Activated T-helper 1 cell treated with anti-CD3 and anti-CD28 coated beads, Interleukin-2, amount 50 U/mL, for 16 hours (primary cell): ENCODE results near the gene MLH3.

Experiments used
- DNase-seq, 2 donors: peaks; one replicate each; pipeline ENCODE4 v3.0.0-alpha.2; 2020; ENCODE audit warnings: low read depth in 1 of 2, low spot score in 1 of 2

The MLH3 gene

GRCh38 chr14:75067212-75067611 lies 15.9 kb upstream of the MLH3 start:
- DNase-seq, result no peak

GRCh38 chr14:75066691-75067090 lies 15.4 kb upstream of the MLH3 start:
- no peak for DNase-seq

DNA sequence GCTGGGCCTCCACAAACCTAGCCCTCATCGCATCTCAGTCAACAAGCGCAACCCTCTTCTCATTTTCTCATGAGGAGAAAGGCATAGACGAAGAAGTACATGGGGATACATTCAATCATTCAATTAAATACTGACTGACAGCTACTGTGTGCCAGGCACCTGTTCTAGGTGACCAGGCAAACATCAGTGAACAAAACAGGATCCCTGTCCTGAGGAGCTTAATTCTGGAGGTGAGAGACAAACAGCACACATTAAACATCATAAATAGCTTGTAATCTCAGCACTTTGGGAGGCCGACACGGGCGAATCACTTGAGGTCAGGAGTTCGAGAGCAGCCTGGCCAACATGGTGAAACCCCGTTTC lies 12.9 kb upstream of the MLH3 start:
- DNase-seq, result no peak

DNA sequence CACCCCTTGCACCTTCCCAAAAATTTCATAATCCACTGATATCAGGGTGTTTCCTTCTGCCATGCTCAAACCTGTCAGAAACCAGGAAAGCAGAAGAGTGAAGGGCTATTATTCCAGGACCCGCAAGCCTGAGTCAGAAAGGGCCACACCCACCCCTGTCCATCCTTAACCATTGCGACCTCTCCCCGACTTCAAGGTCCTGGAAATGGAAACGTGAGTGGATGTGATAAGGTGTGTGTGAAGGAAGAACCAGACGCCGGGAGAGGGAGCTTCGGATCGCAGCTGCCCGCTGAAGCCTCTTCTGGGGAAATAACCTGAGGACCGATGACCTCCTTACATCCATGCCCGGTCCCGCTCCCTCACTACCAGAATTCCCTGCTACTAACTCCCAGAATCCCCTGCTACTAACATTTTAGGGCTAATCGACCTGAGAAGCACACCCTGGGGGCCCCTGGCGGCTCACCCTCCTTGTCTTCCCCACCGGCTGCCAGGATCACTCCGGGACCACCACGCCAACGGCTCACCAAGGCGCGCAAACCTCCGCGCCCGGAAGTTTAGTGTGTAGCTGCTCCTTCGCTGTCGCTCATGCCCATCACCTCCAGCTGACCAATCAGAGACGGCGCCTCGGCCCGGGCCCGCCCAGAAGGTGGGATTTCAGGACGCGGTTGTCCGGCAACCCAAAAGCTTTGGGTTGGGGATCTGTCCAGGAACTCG lies 12.4 kb upstream of the MLH3 start, which contains the start of gene ACYP1:
ACYP1 (minus strand) TSS at position 534 of the 714 bp plus-strand sequence; CDS start at position 63, 471 bp downstream.
- peak; percentile 78 to 83 for DNase-seq

DNA sequence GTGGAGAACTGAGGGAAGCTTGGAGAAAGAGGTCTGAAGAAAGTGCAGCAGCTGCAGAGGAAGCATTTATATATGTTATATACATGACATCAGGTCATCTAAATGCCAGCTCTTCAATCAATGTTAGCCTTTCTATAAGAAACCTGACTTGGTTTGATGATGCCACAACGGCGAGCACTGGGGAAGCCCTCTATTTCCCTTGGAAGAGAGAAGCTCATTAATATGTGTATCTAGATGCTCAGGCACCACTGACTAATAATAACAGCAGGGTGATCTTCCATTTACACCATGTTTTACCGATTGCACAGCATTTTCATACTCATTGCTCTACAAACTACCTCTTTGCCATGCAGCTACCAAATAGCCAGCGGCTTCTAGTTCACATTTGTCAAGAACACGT lies 11.7 kb upstream of the MLH3 start:
- no peak for DNase-seq

GRCh38 chr14:75060420-75060819 lies 9.2 kb upstream of the MLH3 start:
- DNase-seq, result no peak

GRCh38 chr14:75059642-75060041 lies 8.4 kb upstream of the MLH3 start:
- DNase-seq, result no peak

DNA sequence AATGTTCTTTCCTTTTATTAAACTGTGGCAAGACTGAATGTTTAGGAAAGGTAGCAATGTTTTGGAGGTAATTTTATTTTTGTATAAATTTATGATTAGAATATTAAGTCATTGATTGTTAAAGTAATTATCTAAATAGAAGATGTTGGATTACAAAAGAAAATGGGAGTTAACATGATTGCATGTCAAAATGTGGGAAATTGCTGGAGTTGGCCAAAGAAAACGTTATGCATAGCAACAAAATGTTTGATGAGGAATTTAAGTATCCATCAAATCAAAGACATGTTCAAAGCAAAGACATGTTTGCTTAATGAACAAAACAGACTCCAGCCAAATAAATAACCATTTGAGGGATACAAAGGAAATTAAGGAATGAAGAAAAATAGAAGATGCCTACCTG lies 3.2 kb upstream of the MLH3 start:
- no peak for DNase-seq

DNA sequence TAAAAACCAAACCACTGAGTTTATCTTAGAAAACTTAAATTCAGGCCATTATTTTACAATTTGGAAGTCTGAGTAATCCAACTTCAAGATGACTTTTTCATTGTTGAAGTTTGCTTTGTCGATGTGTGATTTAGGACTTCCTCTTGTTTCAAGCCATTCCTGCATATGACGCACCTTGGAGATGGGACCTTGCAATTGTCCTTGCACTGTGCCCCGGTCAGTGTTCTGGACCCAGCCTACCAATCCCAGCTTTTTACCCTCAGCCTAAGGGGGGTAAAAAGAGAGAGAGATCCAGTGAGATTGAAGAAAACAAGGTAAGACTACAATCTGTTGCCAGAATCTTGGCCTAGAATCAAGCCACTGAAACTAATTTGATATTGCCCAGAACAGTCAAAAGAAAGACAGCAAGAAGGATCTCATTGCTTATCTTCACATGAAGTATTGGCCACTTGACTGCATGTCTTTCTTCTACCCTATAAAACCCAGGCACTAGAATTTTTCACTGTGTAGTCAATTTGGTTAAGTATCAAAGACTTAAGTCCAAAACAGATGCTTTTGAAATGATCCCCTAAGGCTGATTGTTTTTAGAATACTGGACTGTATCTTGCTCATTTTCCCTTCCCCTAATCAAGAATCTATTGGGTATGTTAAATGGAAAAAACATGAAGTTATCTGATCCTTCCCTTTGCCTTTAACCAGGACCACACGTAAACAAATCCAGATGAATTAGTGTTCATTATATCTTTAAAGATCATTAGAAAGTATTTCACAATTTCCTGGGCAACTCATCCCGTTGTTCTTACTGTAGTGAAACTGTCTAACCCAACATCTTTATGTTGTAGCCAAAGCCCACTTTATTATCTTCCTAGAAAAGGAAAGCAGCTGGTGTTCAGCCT lies 2.4 kb upstream of the MLH3 start:
- no peak for DNase-seq

DNA sequence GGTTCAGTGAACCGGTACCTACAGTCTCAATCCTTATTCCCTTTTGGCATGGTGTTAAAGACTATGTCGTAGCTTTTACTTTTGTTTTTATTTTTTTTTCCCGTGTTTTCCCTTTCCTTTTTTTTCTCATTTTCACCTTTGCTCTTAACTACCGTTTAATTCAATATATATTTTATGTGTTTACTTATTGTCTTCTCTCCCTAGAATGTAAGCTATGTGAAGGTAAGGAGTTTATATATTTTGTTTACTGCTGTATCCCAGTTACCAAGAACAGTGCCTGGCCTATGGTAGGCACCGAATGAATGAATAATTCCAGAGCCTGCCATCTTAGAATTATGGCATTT lies 261 bp upstream of the MLH3 start:
- no peak for DNase-seq

DNA sequence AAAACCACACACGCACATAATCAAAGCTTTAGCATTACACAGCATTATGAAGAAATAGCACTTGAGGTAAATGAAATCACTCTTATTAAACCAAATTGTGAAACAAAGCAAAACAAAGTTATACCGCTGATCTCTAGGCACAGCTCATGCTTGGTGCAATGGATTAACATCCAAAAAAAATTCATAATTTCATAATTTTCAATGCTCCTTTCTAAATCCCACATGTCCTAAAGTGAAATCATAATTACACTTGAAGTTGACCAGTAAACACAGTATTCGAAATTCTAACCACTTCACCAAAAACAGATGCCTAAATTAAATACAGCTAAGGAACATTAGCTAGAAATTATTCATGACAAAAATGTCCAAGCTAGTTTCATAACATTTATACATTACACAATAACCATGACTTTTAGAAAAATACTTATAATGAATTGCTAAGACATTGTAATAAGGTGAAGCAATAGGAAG lies 1.5 kb downstream of the MLH3 start:
- DNase-seq, result no peak

DNA sequence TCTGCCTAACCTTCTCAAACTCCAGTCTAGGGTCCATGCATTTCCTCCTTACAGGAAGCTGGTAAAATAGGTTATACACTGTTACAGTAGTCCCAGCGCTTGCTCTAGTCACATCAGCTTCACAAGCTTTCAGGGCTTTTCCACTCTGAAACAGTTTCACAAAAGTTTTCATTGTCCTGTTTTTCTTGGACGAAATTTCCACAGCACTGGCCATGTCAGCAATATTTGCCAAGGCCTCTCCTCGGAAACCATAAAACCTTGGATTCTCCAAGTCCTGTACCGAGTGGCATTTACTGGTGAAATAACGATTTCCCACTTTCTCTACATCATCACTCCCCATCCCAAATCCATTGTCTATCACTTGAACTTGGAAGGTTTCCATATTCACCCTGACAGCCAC lies 2.1 kb downstream of the MLH3 start:
- DNase-seq, result no peak

DNA sequence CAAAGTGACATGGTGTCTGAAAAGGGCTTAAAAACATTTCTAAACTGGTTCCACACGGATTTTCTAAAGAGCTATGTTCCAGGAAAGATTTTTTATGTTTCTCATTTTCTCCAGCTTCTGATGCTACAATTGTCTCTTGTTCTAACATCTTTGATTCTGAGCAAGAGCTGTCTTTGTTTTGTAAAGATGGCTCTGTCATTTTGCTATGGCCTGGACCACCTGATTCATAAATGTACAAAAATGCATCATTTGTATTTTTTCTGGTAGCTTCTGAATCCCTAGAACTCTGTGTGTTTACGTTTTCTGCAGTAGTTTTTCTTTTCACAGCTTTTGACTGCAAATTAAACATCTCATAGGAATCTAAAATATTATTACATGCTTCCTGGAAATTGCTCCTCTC lies 3.2 kb downstream of the MLH3 start:
- no peak for DNase-seq

GRCh38 chr14:75047506-75047905 lies 3.8 kb downstream of the MLH3 start:
- no peak for DNase-seq

DNA sequence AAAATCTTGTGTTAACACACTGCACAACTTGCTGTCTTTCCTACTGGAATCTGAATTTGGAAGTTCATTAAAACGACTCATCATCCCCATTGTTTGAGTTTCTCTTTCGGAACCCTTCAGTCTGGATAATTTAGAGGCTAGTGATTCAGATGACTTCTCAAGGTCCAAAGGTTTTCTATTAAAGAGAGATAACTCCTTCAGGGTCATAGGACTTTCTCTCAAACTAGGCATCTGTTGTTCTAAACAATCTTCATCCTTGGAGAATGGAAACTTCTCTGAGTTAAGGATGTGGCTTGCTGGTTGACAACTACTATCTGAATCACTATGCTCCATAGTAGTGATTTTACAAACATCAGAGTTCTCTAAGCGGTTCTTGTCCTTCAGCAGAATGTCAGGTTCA lies 4.4 kb downstream of the MLH3 start:
- no peak for DNase-seq

- DNase-seq, result no peak
These were observed 5.0 kb downstream of the MLH3 start for GRCh38 chr14:75046275-75046674.

DNA sequence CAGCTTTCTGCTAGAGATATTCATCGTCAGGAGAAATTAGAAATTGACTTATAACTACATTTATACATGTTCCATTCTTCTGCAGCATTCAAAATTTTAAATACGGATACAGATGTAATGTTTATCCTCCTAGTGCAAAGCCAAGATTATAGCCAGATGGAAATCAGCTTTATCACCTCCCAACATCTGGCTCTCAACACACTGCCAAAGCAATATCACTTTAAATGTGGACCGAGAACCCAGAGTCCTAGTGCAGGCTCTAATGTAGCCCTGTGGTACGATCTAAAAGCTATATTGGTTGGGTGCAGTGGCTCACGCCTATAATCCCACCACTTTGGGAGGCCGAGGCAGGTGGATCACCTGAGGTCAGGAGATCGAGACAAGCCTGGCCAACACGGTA lies 6.5 kb downstream of the MLH3 start:
- DNase-seq, result no peak

GRCh38 chr14:75044322-75044721 lies 6.9 kb downstream of the MLH3 start:
- DNase-seq, result no peak

DNA sequence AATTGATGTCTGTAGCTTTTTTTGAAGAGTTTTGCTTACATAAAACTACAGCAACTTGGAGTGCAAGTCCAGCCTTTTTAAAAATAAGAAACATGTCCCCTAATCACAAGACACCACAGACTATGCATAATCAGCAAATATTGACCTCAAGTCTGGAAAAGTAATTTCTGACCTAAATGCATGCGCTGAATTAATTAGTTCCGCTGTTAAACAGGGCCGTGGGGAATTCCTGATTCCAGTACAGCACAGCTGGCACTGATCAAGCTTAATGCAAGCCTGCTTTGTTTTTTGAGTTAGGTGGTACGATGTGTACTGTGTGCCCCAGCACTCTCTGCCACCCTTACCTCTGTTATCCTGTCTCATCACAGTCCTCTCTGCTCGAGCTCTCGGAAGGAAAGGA lies 9.2 kb downstream of the MLH3 start:
- DNase-seq, result no peak

- no peak for DNase-seq
These were observed 9.7 kb downstream of the MLH3 start for GRCh38 chr14:75041613-75042012.

- DNase-seq, result no peak
These were observed 10.3 kb downstream of the MLH3 start for GRCh38 chr14:75040959-75041358.

DNA sequence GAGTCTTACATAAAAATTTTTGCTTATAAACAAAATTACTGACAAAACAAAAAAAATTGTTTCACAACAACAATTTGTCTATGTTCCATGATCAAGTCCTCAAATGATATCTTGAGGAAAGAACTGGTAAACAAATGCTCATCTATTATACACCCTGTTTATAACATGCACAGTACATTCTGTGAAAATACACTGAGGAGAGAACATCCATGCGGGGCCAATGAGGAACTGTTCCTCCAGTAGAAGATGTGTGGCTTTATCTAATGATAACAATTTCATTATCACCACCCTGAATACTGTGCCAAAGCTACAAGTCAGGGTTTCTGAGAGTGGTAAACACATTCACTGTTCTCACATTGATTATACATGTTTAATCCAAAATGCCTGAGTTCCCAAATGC lies 10.8 kb downstream of the MLH3 start:
- DNase-seq, result no peak

DNA sequence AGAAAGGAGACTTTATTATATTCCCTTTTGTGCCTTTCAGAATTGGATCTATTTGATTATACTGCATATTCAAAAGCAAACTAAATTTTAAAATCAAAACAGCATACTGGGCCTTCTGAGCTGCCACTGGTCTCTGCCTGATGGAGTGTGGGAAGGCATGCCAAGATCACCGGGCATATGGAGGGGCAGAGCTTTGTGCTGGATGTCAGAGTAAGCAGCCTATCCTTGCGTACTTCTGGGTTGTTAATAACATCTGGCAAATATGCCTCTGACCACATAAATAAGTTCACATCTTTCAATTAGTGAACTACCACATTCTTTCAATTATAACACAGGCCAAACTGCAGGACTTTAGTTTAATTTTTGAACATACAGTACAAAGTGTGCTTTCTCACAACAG lies 18.3 kb downstream of the MLH3 start:
- DNase-seq, result no peak
